Chondrocyte (in vitro differentiated cells): ENCODE measurements around the gene PPME1. TPM values are rescaled to one million over a fixed set of nuclear protein-coding genes. Genes with fewer than 3 reads are reported as not detected.

ENCODE experiments used
- DNase-seq: peaks from one replicate; pipeline ENCODE4 v3.0.0; 2021; ENCODE audit warnings: mixed read lengths, low spot score
- H3K27ac Mint-ChIP-seq: one replicate; pipeline ENCODE4 v1.8.0; 2021; ENCODE audit warnings: mild to moderate bottlenecking, moderate library complexity, mixed read lengths; ENCODE audit not compliant: unreplicated experiment
- H3K27me3 Mint-ChIP-seq: 2 replicates; pipeline ENCODE4 v1.8.0; 2021; ENCODE audit warnings: low read depth, mixed read lengths
- H3K36me3 Mint-ChIP-seq: 2 replicates; pipeline ENCODE4 v1.8.0; 2021; ENCODE audit warnings: low read depth, mixed read lengths
- H3K4me1 Mint-ChIP-seq: 2 replicates; pipeline ENCODE4 v1.8.0; 2021; ENCODE audit warnings: low read depth, mild to moderate bottlenecking, mixed read lengths
- H3K4me3 Mint-ChIP-seq: one replicate; pipeline ENCODE4 v1.8.0; 2021; ENCODE audit warnings: mild to moderate bottlenecking, moderate library complexity, mixed read lengths; ENCODE audit not compliant: unreplicated experiment
- H3K9me3 Mint-ChIP-seq: 2 replicates; pipeline ENCODE4 v1.8.0; 2021; ENCODE audit warnings: low read depth, mixed read lengths
- total RNA-seq: library from RNA; stranded (reverse); gene quantifications from 3 replicates; pipeline ENCODE4 v1.2.1, GENCODE V29; 2021
- TF ChIP-seq, protein P1 (sequence below): fragments of 200-600 bp; sonication (generic); IDR thresholded peaks from 2 replicates; pipeline ENCODE4 v1.5.0; 2021; ENCODE audit warnings: antibody characterized with exemption, mild to moderate bottlenecking, moderate library complexity

Gene PPME1
- total RNA-seq, 1 donor from 2014 or later, result 76.2 TPM

DNA sequence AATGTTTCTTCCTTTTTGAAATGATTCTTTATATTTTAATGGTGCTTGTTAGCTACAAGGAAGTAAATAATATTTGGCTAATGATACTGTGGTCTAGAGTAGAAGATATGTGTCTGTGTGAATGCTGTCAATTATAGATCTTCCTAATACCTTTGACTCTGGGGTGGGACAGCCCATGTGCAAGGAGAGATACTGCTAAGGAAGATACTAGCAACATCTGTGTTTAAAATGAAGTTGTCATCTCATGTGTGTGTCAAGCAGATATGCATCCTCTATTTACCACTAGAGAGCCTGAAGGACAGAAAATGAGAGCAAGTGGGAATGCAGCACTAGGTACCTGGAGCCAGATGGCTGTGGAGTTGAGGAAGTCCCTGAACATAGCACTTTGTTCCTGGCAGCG is 34.1 kb downstream of the PPME1 start:
- no peaks in the 10 kb centered on the region for H3K27me3 Mint-ChIP-seq
- H3K9me3 Mint-ChIP-seq, result no peaks in the 10 kb centered on the region
- DNase-seq, result no peak
- H3K27ac Mint-ChIP-seq, result no peak overlapping the region
- no peak overlapping the region for H3K4me3 Mint-ChIP-seq
- peaks cover 9% of the 10 kb centered on the region for H3K4me1 Mint-ChIP-seq
- H3K36me3 Mint-ChIP-seq, result peaks cover 19% of the 10 kb centered on the region
- TF ChIP-seq, protein P1, sequence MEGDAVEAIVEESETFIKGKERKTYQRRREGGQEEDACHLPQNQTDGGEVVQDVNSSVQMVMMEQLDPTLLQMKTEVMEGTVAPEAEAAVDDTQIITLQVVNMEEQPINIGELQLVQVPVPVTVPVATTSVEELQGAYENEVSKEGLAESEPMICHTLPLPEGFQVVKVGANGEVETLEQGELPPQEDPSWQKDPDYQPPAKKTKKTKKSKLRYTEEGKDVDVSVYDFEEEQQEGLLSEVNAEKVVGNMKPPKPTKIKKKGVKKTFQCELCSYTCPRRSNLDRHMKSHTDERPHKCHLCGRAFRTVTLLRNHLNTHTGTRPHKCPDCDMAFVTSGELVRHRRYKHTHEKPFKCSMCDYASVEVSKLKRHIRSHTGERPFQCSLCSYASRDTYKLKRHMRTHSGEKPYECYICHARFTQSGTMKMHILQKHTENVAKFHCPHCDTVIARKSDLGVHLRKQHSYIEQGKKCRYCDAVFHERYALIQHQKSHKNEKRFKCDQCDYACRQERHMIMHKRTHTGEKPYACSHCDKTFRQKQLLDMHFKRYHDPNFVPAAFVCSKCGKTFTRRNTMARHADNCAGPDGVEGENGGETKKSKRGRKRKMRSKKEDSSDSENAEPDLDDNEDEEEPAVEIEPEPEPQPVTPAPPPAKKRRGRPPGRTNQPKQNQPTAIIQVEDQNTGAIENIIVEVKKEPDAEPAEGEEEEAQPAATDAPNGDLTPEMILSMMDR, result no peak

- Mint-ChIP-seq H3K27me3 (no peaks in the 10 kb centered on the region), H3K4me3 (no peak overlapping the region), H3K27ac (no peak overlapping the region), H3K9me3 (no peaks in the 10 kb centered on the region), H3K4me1 (peaks cover 9% of the 10 kb centered on the region), H3K36me3 (peaks cover 23% of the 10 kb centered on the region)
- TF ChIP-seq, protein P1, result no peak
- DNase-seq, result no peak
These were observed 35.7 kb downstream of the PPME1 start for GRCh38 chr11:74206746-74207145.

DNA sequence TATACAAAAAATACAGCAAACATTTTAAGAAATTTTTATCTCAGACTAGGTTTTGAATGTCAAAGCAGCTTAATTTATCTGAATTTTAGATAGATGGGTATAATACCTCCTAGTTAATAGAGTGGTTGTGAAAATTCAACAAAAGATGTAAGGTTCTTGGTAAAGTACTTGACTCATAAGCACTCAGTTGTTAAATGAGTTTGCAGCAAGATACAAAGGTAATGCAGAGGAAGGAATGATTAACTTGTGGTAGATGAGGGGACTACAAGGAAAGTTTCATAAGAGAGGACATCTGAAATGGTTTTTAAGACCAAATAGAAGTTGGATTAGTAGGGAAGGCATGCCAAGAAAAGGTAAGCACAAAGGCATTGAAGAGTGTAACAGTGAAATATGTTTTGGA is 37.4 kb downstream of the PPME1 start:
- H3K9me3 Mint-ChIP-seq, result no peaks in the 10 kb centered on the region
- peaks cover 9% of the 10 kb centered on the region for H3K4me1 Mint-ChIP-seq
- H3K4me3 Mint-ChIP-seq, result no peak overlapping the region
- TF ChIP-seq, protein P1, result no peak
- H3K27me3 Mint-ChIP-seq, result no peaks in the 10 kb centered on the region
- H3K36me3 Mint-ChIP-seq, result peaks cover 34% of the 10 kb centered on the region
- H3K27ac Mint-ChIP-seq, result no peak overlapping the region
- no peak for DNase-seq

- TF ChIP-seq, protein P1, result no peak
- Mint-ChIP-seq H3K9me3 (peaks cover 3% of the 10 kb centered on the region), H3K36me3 (peaks cover 50% of the 10 kb centered on the region), H3K4me3 (no peak overlapping the region), H3K4me1 (no peaks in the 10 kb centered on the region), H3K27ac (no peak overlapping the region), H3K27me3 (no peaks in the 10 kb centered on the region)
- DNase-seq, result no peak
These were observed 41.4 kb downstream of the PPME1 start for GRCh38 chr11:74212533-74212932.

GRCh38 chr11:74220376-74220775 is 49.3 kb downstream of the PPME1 start:
- Mint-ChIP-seq H3K27me3 (no peaks in the 10 kb centered on the region), H3K4me1 (no peaks in the 10 kb centered on the region), H3K36me3 (peaks cover 12% of the 10 kb centered on the region), H3K9me3 (no peaks in the 10 kb centered on the region), H3K27ac (no peak overlapping the region), H3K4me3 (no peak overlapping the region)
- TF ChIP-seq, protein P1, result no peak
- no peak for DNase-seq
